ENCODE data around the gene FAM81B.

Gene FAM81B

GRCh38 chr5:95484421-95484820 lies 93.3 kb downstream of the FAM81B start:
- no peak for DNase-seq

GRCh38 chr5:95486191-95486590 lies 95.0 kb downstream of the FAM81B start:
- no peak for DNase-seq

- no peak for DNase-seq
Measured at GRCh38 chr5:95487880-95488279, 96.7 kb downstream of the FAM81B start.

All from right kidney (tissue), 1 donor.